GM23338 (cell line): Measurements from ENCODE around the gene SORBS2. TPM values are rescaled to one million over a fixed set of nuclear protein-coding genes. Genes with fewer than 3 reads are reported as not detected.

Source experiments
- ATAC-seq: fragments of 200-7000 bp; cut with Tn5 transposase; 3 replicates; pipeline ENCODE4 v1.9.1; 2020
- DNase-seq: peaks from one replicate; pipeline ENCODE4 v3.0.0-alpha.2; 2015; ENCODE audit warnings: low spot score
- H2AFZ ChIP-seq: fragments of 200-600 bp; sonication (generic); 2 replicates; pipeline ENCODE4 v1.8.0; 2016; ENCODE audit warnings: antibody characterized with exemption, mild to moderate bottlenecking, moderate library complexity
- H3F3A ChIP-seq: fragments of 200-600 bp; sonication (generic); replicated peaks from 2 replicates; pipeline ENCODE4 v1.8.0; 2017; ENCODE audit warnings: antibody characterized with exemption, mixed run types, low read depth
- H3K27ac ChIP-seq: fragments of 200-600 bp; sonication (generic); 2 replicates; pipeline ENCODE4 v1.6.1; 2016; ENCODE audit warnings: low read depth
- H3K27me3 ChIP-seq: fragments of 200-600 bp; sonication (generic); 2 replicates; pipeline ENCODE4 v1.8.0; 2016; ENCODE audit warnings: mild to moderate bottlenecking, mixed run types, moderate library complexity; ENCODE audit not compliant: insufficient read depth
- H3K36me3 ChIP-seq: fragments of 200-600 bp; sonication (generic); 2 replicates; pipeline ENCODE4 v1.8.0; 2016; ENCODE audit warnings: mild to moderate bottlenecking; ENCODE audit not compliant: insufficient read depth
- H3K4me1 ChIP-seq: fragments of 200-600 bp; sonication (generic); 2 replicates; pipeline ENCODE4 v1.8.0; 2016; ENCODE audit warnings: mild to moderate bottlenecking, moderate library complexity; ENCODE audit not compliant: insufficient read depth
- H3K4me2 ChIP-seq: fragments of 200-600 bp; sonication (generic); 2 replicates; pipeline ENCODE4 v1.7.1; 2017; ENCODE audit warnings: mixed run types
- H3K4me3 ChIP-seq: fragments of 200-600 bp; sonication (generic); 2 replicates; pipeline ENCODE4 v1.6.1; 2016; ENCODE audit warnings: mixed run types
- H3K79me2 ChIP-seq: fragments of 200-600 bp; sonication (generic); replicated peaks from 2 replicates; pipeline ENCODE4 v1.8.0; 2017; ENCODE audit warnings: mild to moderate bottlenecking; ENCODE audit not compliant: insufficient read depth
- H3K9me2 ChIP-seq: fragments of 200-600 bp; sonication (generic); 2 replicates; pipeline ENCODE4 v1.8.0; 2017; ENCODE audit not compliant: insufficient read depth
- H4K20me1 ChIP-seq: fragments of 200-600 bp; sonication (generic); replicated peaks from 2 replicates; pipeline ENCODE4 v1.8.0; 2017; ENCODE audit warnings: mild to moderate bottlenecking; ENCODE audit not compliant: insufficient read depth
- H3K27ac Mint-ChIP-seq: 2 replicates; pipeline ENCODE4 v1.8.0; 2020; ENCODE audit warnings: inconsistent platforms, mild to moderate bottlenecking, moderate library complexity, mixed read lengths
- H3K27me3 Mint-ChIP-seq: 3 replicates; pipeline ENCODE4 v1.8.0; 2022; ENCODE audit warnings: low read depth, mild to moderate bottlenecking, moderate library complexity, mixed read lengths, inconsistent platforms; ENCODE audit not compliant: insufficient read depth, poor library complexity
- H3K36me3 Mint-ChIP-seq: 3 replicates; pipeline ENCODE4 v1.8.0; 2021; ENCODE audit warnings: low read depth, mild to moderate bottlenecking, inconsistent platforms, moderate library complexity, mixed read lengths
- H3K4me1 Mint-ChIP-seq: 3 replicates; pipeline ENCODE4 v1.8.0; 2020; ENCODE audit warnings: mild to moderate bottlenecking, inconsistent platforms, mixed read lengths
- H3K4me3 Mint-ChIP-seq: 3 replicates; pipeline ENCODE4 v1.8.0; 2021; ENCODE audit warnings: moderate library complexity, mild to moderate bottlenecking, inconsistent platforms, mixed read lengths
- H3K9me3 Mint-ChIP-seq: 3 replicates; pipeline ENCODE4 v1.8.0; 2020; ENCODE audit warnings: moderate library complexity, mild to moderate bottlenecking, inconsistent platforms, mixed read lengths
- ETS1 ChIP-seq: IDR thresholded peaks from 2 replicates; pipeline ENCODE4 v1.6.1; 2016; ENCODE audit warnings: antibody characterized with exemption
- EZH2 ChIP-seq: fragments of 200-600 bp; sonication (generic); IDR thresholded peaks from one replicate; pipeline ENCODE4 v1.8.0; 2017; ENCODE audit warnings: antibody characterized with exemption, mild to moderate bottlenecking, low read depth; ENCODE audit not compliant: unreplicated experiment
- JUNB ChIP-seq: IDR thresholded peaks from one replicate; pipeline ENCODE4 v1.6.1; 2016; ENCODE audit warnings: antibody characterized with exemption; ENCODE audit not compliant: unreplicated experiment
- REST ChIP-seq: IDR thresholded peaks from one replicate; pipeline ENCODE4 v1.6.1; 2018; ENCODE audit warnings: antibody characterized with exemption; ENCODE audit not compliant: unreplicated experiment
- STAT1 ChIP-seq: IDR thresholded peaks from one replicate; pipeline ENCODE4 v1.6.1; 2016; ENCODE audit warnings: antibody characterized with exemption; ENCODE audit not compliant: unreplicated experiment
- ZNF114 ChIP-seq: fragments of 250-450 bp; sonication (Bioruptor Pico); IDR thresholded peaks from 2 replicates; pipeline ENCODE4 v1.5.0; 2020; ENCODE audit warnings: mild to moderate bottlenecking, moderate library complexity
- polyA plus RNA-seq: library from polyadenylated mRNA; unstranded; fragments of >200 nt; fragmentation: Nextera tagmentation; extraction: Ambion mirVana; gene quantifications from 2 replicates; pipeline ENCODE4 v1.2.1, GENCODE V29; 2016
- total RNA-seq: library from RNA; depleted of rRNA; stranded (reverse); fragments of >200 nt; shearing (Covaris generic); gene quantifications from 2 replicates; pipeline ENCODE4 v1.2.3, GENCODE V29; 2014
- TF ChIP-seq, protein P1 (sequence below), 2 experiments: fragments of 200-600 bp in 1 of 2; sonication (generic) in 1 of 2; conservative IDR thresholded peaks; 2 replicates each; pipeline versions ENCODE4 v1.5.1 to v1.6.1; 2016 to 2017; ENCODE audit warnings: antibody characterized with exemption in 2 of 2, low read depth in 2 of 2, mild to moderate bottlenecking in 2 of 2, moderate library complexity in 1 of 2
- TF ChIP-seq, protein P2 (sequence below): fragments of 250-450 bp; sonication (Bioruptor Pico); IDR thresholded peaks from 2 replicates; pipeline ENCODE4 v1.5.0; 2020; ENCODE audit warnings: mild to moderate bottlenecking, moderate library complexity

SORBS2 gene
- total and polyA plus RNA-seq, 2 experiments from 2014 or later, result 17.8 to 27.6 TPM

DNA sequence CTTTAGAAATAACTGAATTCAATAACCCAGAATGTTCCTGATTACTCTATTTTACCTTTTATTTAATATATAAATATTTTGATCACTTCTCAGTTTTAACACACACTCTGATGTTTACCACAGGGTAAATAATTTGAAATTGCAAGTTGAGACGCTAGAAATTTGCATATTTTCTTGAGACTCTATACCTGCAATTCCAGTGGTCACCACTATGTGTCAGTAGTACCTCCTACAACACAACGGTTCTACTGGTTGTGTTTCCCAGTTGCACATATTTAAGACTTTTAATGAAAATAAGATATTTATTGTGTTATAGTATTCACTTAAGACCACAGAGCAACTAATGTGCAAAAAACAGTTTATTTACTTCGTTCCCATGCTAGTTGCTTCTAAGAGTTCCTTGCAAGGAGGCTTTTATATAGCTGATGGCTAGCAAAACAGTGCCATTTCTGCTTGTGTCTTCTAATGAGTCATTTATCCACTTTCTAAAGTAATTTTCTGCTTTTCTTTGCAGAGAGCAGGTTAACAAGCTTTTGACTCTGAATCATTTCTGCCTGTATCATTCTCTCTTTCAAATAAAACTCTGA, 177.8 kb downstream of the SORBS2 start:
- ATAC-seq, result no peak
- TF ChIP-seq, protein P1, sequence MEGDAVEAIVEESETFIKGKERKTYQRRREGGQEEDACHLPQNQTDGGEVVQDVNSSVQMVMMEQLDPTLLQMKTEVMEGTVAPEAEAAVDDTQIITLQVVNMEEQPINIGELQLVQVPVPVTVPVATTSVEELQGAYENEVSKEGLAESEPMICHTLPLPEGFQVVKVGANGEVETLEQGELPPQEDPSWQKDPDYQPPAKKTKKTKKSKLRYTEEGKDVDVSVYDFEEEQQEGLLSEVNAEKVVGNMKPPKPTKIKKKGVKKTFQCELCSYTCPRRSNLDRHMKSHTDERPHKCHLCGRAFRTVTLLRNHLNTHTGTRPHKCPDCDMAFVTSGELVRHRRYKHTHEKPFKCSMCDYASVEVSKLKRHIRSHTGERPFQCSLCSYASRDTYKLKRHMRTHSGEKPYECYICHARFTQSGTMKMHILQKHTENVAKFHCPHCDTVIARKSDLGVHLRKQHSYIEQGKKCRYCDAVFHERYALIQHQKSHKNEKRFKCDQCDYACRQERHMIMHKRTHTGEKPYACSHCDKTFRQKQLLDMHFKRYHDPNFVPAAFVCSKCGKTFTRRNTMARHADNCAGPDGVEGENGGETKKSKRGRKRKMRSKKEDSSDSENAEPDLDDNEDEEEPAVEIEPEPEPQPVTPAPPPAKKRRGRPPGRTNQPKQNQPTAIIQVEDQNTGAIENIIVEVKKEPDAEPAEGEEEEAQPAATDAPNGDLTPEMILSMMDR (conservative IDR thresholded peaks at IDR 0.05; ENCODE audit: low read depth in 2 of 2), result peak; percentile 75 to 94
- no peak for TF ChIP-seq STAT1
- H3K4me1 ChIP-seq, result peaks cover 3% of the 10 kb centered on the region; the same call in 1 of the 2 replicates

GRCh38 chr4:185626798-185627197, 185.2 kb downstream of the SORBS2 start:
- no peaks in the 10 kb centered on the region for H3K4me1 ChIP-seq
- H3K36me3 ChIP-seq, result no peaks in the 10 kb centered on the region
- H3K9me2 ChIP-seq, result peaks cover 12% of the 10 kb centered on the region; the same call in 1 of the 2 replicates
- H3K27me3 Mint-ChIP-seq, result no peaks in the 10 kb centered on the region
- H3K4me1 Mint-ChIP-seq, result no peaks in the 10 kb centered on the region
- peaks cover 26% of the 10 kb centered on the region for H3K36me3 Mint-ChIP-seq
- no peaks in the 10 kb centered on the region for H3K9me3 Mint-ChIP-seq
- H3K27ac Mint-ChIP-seq, result no peak overlapping the region
- H3K27me3 ChIP-seq, result no peaks in the 10 kb centered on the region
- H4K20me1 ChIP-seq, result no peaks in the 10 kb centered on the region
- H3K4me3 ChIP-seq, result no peak overlapping the region
- no peaks in the 10 kb centered on the region for H3K79me2 ChIP-seq
- no peak overlapping the region for H3K27ac ChIP-seq
- H3K4me2 ChIP-seq, result no peak overlapping the region
- peak overlapping the region; percentile 52; the same call in 1 of the 2 replicates for H2AFZ ChIP-seq
- no peaks in the 10 kb centered on the region for H3F3A ChIP-seq
- no peak overlapping the region for H3K4me3 Mint-ChIP-seq
- ATAC-seq (no peak), DNase-seq (no peak)
- TF ChIP-seq, protein P2, sequence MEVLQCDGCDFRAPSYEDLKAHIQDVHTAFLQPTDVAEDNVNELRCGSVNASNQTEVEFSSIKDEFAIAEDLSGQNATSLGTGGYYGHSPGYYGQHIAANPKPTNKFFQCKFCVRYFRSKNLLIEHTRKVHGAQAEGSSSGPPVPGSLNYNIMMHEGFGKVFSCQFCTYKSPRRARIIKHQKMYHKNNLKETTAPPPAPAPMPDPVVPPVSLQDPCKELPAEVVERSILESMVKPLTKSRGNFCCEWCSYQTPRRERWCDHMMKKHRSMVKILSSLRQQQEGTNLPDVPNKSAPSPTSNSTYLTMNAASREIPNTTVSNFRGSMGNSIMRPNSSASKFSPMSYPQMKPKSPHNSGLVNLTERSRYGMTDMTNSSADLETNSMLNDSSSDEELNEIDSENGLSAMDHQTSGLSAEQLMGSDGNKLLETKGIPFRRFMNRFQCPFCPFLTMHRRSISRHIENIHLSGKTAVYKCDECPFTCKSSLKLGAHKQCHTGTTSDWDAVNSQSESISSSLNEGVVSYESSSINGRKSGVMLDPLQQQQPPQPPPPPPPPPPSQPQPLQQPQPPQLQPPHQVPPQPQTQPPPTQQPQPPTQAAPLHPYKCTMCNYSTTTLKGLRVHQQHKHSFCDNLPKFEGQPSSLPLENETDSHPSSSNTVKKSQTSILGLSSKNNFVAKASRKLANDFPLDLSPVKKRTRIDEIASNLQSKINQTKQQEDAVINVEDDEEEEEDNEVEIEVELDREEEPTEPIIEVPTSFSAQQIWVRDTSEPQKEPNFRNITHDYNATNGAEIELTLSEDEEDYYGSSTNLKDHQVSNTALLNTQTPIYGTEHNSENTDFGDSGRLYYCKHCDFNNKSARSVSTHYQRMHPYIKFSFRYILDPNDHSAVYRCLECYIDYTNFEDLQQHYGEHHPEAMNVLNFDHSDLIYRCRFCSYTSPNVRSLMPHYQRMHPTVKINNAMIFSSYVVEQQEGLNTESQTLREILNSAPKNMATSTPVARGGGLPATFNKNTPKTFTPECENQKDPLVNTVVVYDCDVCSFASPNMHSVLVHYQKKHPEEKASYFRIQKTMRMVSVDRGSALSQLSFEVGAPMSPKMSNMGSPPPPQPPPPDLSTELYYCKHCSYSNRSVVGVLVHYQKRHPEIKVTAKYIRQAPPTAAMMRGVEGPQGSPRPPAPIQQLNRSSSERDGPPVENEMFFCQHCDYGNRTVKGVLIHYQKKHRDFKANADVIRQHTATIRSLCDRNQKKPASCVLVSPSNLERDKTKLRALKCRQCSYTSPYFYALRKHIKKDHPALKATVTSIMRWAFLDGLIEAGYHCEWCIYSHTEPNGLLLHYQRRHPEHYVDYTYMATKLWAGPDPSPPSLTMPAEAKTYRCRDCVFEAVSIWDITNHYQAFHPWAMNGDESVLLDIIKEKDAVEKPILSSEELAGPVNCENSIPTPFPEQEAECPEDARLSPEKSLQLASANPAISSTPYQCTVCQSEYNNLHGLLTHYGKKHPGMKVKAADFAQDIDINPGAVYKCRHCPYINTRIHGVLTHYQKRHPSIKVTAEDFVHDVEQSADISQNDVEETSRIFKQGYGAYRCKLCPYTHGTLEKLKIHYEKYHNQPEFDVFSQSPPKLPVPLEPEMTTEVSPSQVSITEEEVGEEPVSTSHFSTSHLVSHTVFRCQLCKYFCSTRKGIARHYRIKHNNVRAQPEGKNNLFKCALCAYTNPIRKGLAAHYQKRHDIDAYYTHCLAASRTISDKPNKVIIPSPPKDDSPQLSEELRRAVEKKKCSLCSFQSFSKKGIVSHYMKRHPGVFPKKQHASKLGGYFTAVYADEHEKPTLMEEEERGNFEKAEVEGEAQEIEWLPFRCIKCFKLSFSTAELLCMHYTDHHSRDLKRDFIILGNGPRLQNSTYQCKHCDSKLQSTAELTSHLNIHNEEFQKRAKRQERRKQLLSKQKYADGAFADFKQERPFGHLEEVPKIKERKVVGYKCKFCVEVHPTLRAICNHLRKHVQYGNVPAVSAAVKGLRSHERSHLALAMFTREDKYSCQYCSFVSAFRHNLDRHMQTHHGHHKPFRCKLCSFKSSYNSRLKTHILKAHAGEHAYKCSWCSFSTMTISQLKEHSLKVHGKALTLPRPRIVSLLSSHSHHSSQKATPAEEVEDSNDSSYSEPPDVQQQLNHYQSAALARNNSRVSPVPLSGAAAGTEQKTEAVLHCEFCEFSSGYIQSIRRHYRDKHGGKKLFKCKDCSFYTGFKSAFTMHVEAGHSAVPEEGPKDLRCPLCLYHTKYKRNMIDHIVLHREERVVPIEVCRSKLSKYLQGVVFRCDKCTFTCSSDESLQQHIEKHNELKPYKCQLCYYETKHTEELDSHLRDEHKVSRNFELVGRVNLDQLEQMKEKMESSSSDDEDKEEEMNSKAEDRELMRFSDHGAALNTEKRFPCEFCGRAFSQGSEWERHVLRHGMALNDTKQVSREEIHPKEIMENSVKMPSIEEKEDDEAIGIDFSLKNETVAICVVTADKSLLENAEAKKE (CRISPR knock-in tag), result no peak
- TF ChIP-seq REST (no peak), ETS1 (no peak), JUNB (no peak), EZH2 (no peak), ZNF114 (CRISPR knock-in tag) (no peak)

More for the DNA sequence above, 177.8 kb downstream of the SORBS2 start:
- Mint-ChIP-seq H3K9me3 (peaks cover 6% of the 10 kb centered on the region; the same call in 2 of the 3 replicates), H3K4me3 (no peak overlapping the region), H3K27me3 (no peaks in the 10 kb centered on the region), H3K36me3 (peaks cover 3% of the 10 kb centered on the region; the same call in 2 of the 3 replicates), H3K4me1 (peaks cover 2% of the 10 kb centered on the region; the same call in 1 of the 3 replicates), H3K27ac (no peak overlapping the region)
- Histone ChIP-seq H3K4me3 (no peak overlapping the region), H3K79me2 (no peaks in the 10 kb centered on the region), H3K9me2 (no peaks in the 10 kb centered on the region), H2AFZ (no peak overlapping the region), H3K4me2 (no peak overlapping the region), H3K27me3 (no peaks in the 10 kb centered on the region), H3K27ac (no peak overlapping the region), H3F3A (no peaks in the 10 kb centered on the region), H4K20me1 (no peaks in the 10 kb centered on the region), H3K36me3 (no peaks in the 10 kb centered on the region)
- DNase-seq, result peak; percentile 74
